Urinary bladder (tissue), 4 donors: Measurements from ENCODE around the gene IL25. TPM values are rescaled to one million over a fixed set of nuclear protein-coding genes. Genes with fewer than 3 reads are reported as not detected.
"Not testable (repeated sequence)": the region's sequence is repeated elsewhere in the genome, so short reads cannot be mapped to it uniquely, and the experiment has no call there.

Experiments used
- DNase-seq: peaks from one replicate; pipeline ENCODE4 v3.0.0-alpha.2; 2015; ENCODE audit errors: extremely low spot score
- H3K27ac ChIP-seq: one replicate; pipeline ENCODE4 v1.5.1; 2013; ENCODE audit warnings: low read depth, mild to moderate bottlenecking, moderate library complexity
- H3K36me3 ChIP-seq: one replicate; pipeline ENCODE4 v1.6.1; 2013; ENCODE audit warnings: mild to moderate bottlenecking, moderate library complexity; ENCODE audit not compliant: insufficient read depth
- H3K4me1 ChIP-seq: one replicate; pipeline ENCODE4 v1.6.1; 2013; ENCODE audit warnings: mild to moderate bottlenecking, moderate library complexity; ENCODE audit not compliant: insufficient read depth
- H3K4me3 ChIP-seq: one replicate; pipeline ENCODE4 v1.5.1; 2013; ENCODE audit warnings: low read depth, low read length
- WGBS: extraction: QIAGEN DNeasy Blood & Tissue Kit; methylation state at CpG from one replicate; pipeline ENCODE4 v1.1.7; 2013; 5-methylcytosine and 5-hydroxymethylcytosine counted together
- polyA plus RNA-seq: library from polyadenylated mRNA; stranded (reverse); fragments of 200-250 nt; gene quantifications from one replicate; pipeline ENCODE4 v1.2.3, GENCODE V29; 2013
- total RNA-seq: library from RNA; depleted of rRNA; stranded (reverse); fragments of >200 nt; gene quantifications from one replicate; pipeline ENCODE4 v1.2.3, GENCODE V29; 2014
- donor health status: healthy with polysubstance abuse.
- donor health status: healthy.

Gene IL25
- total and polyA plus RNA-seq, 2 donors = not detected

DNA sequence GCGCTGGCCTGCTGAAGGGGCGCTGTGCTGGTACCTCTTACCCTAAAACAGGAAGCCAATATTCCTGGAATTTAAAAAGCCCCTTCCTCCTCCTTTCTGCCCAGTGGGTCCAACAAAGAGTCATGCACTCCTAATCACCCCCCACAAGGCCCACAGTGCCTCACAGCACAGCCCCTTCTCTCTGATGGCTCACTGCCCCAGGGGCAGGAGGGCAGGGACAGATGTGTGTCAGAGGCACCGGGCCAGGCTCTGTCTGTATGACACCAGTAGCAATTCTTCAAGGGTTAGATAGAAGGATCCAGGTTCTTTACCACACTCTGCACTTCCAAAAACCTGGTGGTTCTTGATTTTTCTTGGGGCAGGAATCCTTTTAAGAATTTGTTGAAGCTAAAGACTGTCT is 26.5 kb downstream of the IL25 start:
- no peaks in the 10 kb centered on the region for H3K4me1 ChIP-seq
- 91% methylated on average over 3 of the region's 3 CpGs for WGBS
- H3K36me3 ChIP-seq = no peaks in the 10 kb centered on the region
- H3K4me3 ChIP-seq = no peak overlapping the region
- no peak overlapping the region for H3K27ac ChIP-seq
- no peak for DNase-seq

GRCh38 chr14:23399591-23399990 is 27.0 kb downstream of the IL25 start:
- Histone ChIP-seq H3K4me3 (no peak overlapping the region), H3K27ac (no peak overlapping the region), H3K4me1 (no peaks in the 10 kb centered on the region), H3K36me3 (no peaks in the 10 kb centered on the region)
- DNase-seq = no peak
- 69% methylated on average over 6 of the region's 6 CpGs for WGBS

- not testable (repeated sequence) for H3K36me3 ChIP-seq, H3K4me1 ChIP-seq, DNase-seq, H3K4me3 ChIP-seq, H3K27ac ChIP-seq
- WGBS = 90% methylated on average over 16 of the region's 16 CpGs
These were observed 28.0 kb downstream of the IL25 start for GRCh38 chr14:23400496-23401149.

GRCh38 chr14:23401291-23401690 is 28.7 kb downstream of the IL25 start:
- no peaks in the 10 kb centered on the region for H3K36me3 ChIP-seq
- WGBS = 80% methylated on average over 4 of the region's 4 CpGs

DNA sequence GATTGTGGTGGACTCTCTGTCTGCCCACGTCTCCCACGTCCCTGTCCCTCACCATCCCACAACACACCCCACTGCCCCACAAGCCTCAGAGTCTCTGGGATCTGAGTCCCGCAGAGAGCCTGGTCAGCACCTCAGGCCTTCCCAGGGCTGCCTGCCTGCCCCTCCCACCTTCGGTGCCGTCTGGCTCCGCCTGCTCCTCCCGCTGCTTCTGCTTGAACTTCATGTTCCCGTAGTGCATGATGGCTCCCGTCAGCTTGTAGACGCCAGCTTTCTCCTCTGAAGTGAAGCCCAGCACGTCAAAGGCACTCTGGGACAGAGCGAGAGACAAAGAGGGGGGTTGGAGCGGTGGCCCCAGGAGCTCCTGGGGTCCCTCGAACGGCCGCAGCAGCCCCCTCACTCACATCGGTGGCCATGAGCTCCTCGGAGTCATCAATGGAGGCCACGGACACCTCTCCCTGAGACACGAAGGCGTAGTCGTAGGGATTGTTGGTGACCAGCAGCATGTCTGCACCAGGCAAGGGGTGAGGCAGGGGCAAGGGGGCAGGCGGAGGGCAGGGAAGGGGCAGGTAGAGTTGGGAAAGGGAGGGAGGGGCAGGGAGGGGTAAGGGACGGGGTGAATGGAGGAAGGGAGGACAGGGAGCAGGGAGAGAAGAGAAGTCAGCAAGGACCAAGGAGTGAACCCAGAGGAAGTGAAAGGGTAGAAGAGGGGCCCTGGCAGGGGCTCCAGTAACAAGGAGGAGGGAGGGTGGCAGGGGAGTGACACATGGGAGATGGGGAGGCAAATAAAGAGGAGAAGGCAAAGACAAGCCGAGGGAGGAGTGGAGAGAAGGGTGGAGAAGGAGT is 29.9 kb downstream of the IL25 start:
- 62% methylated on average over 25 of the region's 25 CpGs for WGBS
- Histone ChIP-seq H3K4me1 (no peaks in the 10 kb centered on the region), H3K36me3 (no peaks in the 10 kb centered on the region), H3K4me3 (no peak overlapping the region), H3K27ac (no peak overlapping the region)
- no peak for DNase-seq

More at GRCh38 chr14:23401291-23401690, 28.7 kb downstream of the IL25 start:
- Histone ChIP-seq H3K4me3 (no peak overlapping the region), H3K27ac (no peak overlapping the region), H3K4me1 (no peaks in the 10 kb centered on the region)
- no peak for DNase-seq

DNA sequence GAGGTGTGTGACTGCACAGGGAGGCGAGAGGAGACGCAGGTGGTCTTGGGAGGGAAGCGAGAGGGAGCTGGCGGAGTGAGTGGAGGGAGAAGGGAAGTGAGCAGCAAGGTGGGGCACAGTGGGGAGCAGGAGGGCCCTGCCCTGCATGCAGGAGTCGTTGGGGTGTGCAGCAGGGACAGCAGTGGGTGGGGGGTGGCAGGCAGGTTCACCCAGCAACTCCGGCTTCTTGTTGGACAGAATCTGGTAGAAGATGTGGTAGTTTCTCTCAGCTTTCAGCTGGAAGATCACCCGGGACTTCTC is 30.5 kb downstream of the IL25 start:
- H3K4me1 ChIP-seq = no peaks in the 10 kb centered on the region
- WGBS = 67% methylated on average over 7 of the region's 7 CpGs
- no peaks in the 10 kb centered on the region for H3K36me3 ChIP-seq
- no peak overlapping the region for H3K27ac ChIP-seq
- DNase-seq = no peak
- no peak overlapping the region for H3K4me3 ChIP-seq

DNA sequence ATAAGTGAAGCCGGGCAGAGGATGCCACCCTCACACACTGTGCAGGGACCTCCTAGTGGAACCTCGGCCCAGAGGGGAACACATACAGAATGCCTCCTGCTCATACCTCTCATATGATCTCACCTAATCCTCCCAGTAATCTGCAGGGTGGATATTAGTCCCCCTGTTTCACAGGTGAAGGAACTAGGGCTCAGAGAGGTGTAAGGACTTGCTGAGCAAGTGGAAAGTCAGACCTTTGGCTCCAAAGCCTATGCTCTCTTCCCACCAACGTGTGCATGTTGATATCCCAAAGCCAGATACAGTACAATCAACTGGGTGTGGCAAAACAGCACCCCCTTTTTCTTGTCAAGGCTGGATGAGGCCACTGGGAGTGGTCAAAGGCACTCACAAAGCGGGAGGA is 31.3 kb downstream of the IL25 start:
- Histone ChIP-seq H3K36me3 (no peaks in the 10 kb centered on the region), H3K4me3 (no peak overlapping the region)
- 70% methylated on average over 4 of the region's 4 CpGs for WGBS

GRCh38 chr14:23404331-23404900 is 31.8 kb downstream of the IL25 start:
- Histone ChIP-seq H3K27ac (no peak overlapping the region), H3K4me1 (no peaks in the 10 kb centered on the region), H3K36me3 (no peaks in the 10 kb centered on the region), H3K4me3 (no peak overlapping the region)
- no peak for DNase-seq
- 85% methylated on average over 14 of the region's 14 CpGs for WGBS

More for the DNA sequence above, 31.3 kb downstream of the IL25 start:
- no peaks in the 10 kb centered on the region for H3K4me1 ChIP-seq
- H3K27ac ChIP-seq = no peak overlapping the region
- no peak for DNase-seq

DNA sequence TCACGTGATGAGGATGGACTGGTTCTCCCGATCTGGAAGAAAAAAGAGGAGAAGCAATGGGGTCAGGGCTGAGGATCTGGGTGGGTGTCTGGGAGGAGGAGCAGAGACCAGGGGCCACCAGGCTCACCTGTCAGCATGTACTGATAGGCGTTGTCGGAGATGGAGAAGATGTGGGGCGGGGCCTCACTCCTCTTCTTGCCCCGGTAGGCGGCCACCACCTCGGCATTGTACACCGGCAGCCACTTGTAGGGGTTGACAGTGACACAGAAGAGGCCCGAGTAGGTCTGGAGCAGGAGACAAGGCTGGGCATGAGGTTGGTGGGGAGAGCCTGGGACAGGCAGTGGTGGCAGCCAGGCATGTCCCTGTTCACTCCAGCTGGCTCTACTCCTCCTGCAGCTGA is 32.5 kb downstream of the IL25 start:
- no peak overlapping the region for H3K4me3 ChIP-seq
- 83% methylated on average over 10 of the region's 10 CpGs for WGBS
- no peaks in the 10 kb centered on the region for H3K4me1 ChIP-seq
- DNase-seq = no peak
- H3K27ac ChIP-seq = no peak overlapping the region
- H3K36me3 ChIP-seq = no peaks in the 10 kb centered on the region

DNA sequence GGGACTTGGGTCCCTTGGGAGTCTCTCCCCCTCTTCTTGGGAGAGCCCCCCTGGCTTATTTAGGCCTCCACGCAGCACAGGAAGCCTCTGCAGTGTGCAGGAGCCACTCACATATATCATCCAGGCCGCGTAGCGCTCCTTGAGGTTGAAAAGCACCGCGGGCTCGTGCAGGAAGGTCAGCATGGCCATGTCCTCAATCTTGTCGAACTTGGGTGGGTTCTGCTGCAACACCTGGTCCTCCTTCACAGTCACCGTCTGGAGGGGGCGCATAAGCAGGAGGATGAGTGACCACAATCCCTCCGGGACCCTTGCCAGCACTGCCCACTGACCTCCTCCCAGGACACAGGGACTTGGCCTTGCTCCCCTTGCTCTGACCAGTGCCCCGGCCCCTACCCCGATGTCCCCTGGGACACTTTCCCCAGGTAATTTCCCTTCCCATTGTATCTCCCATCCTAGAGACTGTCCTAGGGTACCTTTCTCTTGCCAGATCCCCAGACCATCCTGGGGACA is 33.0 kb downstream of the IL25 start:
- Histone ChIP-seq H3K4me3 (no peak overlapping the region), H3K4me1 (no peaks in the 10 kb centered on the region), H3K36me3 (no peaks in the 10 kb centered on the region), H3K27ac (no peak overlapping the region)
- DNase-seq = no peak
- 92% methylated on average over 13 of the region's 13 CpGs for WGBS

DNA sequence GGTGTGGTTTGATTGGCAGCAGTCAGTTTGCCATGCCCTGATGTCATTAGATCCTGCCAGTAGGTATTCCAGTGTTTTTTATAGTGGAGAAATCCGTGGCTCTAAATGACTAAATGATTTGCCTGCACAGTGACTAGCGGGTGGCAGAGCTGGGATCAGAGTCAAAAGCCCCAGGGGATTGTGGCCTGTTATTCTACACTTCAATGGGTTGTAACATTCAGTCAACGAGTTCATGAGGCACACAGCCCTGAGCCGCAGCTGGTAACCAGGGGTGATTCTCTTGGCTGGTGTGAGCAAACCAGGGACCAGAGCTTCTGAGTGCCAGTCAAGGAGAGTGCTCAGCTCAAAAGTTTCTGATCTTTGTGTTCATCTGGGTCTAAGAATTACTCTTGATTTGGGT is 33.6 kb downstream of the IL25 start:
- Histone ChIP-seq H3K4me1 (no peaks in the 10 kb centered on the region), H3K36me3 (no peaks in the 10 kb centered on the region), H3K27ac (no peak overlapping the region), H3K4me3 (no peak overlapping the region)
- WGBS = 71% methylated on average over 4 of the region's 4 CpGs
- no peak for DNase-seq

- no peak overlapping the region for H3K27ac ChIP-seq
- 88% methylated on average over 15 of the region's 15 CpGs for WGBS
- DNase-seq = no peak
- H3K4me3 ChIP-seq = no peak overlapping the region
- no peaks in the 10 kb centered on the region for H3K4me1 ChIP-seq
- H3K36me3 ChIP-seq = no peaks in the 10 kb centered on the region
These were observed 34.2 kb downstream of the IL25 start for GRCh38 chr14:23406725-23407355.

DNA sequence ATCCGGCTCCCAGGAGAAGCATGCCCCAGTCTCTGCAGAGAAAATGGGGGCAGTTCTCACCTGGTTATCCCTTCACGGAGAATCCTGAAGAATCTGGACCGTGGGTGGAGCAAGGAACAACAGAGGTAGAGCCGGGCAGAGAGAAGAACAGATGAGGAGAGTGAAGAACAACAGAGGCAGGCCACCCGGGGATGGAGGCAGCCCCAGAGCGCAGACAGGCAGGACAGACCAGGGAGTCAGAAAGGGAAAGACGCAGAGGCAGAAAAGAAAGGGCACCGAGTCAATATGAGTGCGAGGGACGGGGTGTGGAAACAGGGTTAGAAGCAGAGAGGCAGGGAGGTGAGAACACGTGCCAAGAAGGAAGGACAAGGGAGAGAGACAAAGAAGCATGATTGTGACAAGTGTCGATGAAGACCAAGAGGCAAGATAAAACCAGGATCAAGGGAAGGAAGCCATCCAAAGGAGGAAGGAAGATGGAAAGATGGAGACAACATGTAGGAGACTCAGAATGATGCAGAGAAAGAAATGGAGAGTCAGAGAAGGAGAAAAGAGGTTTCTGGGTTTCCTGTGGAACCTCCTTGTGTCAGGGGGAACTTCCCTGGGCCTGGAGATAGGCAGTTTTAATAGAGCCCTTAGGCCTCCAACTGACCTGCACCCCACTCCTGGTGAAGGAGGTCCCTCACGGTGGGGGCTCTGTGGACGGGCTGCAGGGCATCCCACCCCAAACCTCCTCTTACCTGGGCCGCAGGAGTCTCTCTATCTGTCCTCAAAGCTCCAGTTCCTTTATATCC is 35.1 kb downstream of the IL25 start, which contains the start of gene MYH6:
MYH6 (minus strand) TSS at position 758 of the 791 bp plus-strand sequence. CDS start 1,050 bp downstream, outside the sequence.
- no peaks in the 10 kb centered on the region for H3K36me3 ChIP-seq
- DNase-seq = no peak
- 85% methylated on average over 15 of the region's 15 CpGs for whole genome bisulfite sequencing

More for the DNA sequence above, 35.1 kb downstream of the IL25 start, which contains the start of gene MYH6:
- H3K4me3 ChIP-seq = no peak within 1 kb of the TSS
- no peaks in the 10 kb centered on the region for H3K4me1 ChIP-seq
- no peak within 1 kb of the TSS for H3K27ac ChIP-seq
